ENCODE results near the gene AGXT2. TPM values are rescaled to one million over a fixed set of nuclear protein-coding genes. Genes with fewer than 3 reads are reported as not detected.
A peak's percentile ranks its signal among the peaks of the same experiment; 100 is the strongest.

The AGXT2 gene
- total RNA-seq, 1 experiment from 2014 or later: not detected

- no peak for DNase-seq (ENCODE audit: low spot score)
- H3K27ac Mint-ChIP-seq: no peak overlapping the region
- TF ChIP-seq ZNF416 (CRISPR knock-in tag; IDR thresholded peaks at IDR 0.05) (no peak), HMGXB4 (CRISPR knock-in tag; IDR thresholded peaks at IDR 0.05) (no peak)
- TF ChIP-seq, protein P1, sequence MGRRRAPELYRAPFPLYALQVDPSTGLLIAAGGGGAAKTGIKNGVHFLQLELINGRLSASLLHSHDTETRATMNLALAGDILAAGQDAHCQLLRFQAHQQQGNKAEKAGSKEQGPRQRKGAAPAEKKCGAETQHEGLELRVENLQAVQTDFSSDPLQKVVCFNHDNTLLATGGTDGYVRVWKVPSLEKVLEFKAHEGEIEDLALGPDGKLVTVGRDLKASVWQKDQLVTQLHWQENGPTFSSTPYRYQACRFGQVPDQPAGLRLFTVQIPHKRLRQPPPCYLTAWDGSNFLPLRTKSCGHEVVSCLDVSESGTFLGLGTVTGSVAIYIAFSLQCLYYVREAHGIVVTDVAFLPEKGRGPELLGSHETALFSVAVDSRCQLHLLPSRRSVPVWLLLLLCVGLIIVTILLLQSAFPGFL (CRISPR knock-in tag; IDR thresholded peaks at IDR 0.05; ENCODE audit: borderline replicate concordance): no peak
- TF ChIP-seq, protein P2, sequence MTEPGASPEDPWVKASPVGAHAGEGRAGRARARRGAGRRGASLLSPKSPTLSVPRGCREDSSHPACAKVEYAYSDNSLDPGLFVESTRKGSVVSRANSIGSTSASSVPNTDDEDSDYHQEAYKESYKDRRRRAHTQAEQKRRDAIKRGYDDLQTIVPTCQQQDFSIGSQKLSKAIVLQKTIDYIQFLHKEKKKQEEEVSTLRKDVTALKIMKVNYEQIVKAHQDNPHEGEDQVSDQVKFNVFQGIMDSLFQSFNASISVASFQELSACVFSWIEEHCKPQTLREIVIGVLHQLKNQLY (CRISPR knock-in tag; IDR thresholded peaks at IDR 0.05): no peak
- TF ChIP-seq, protein P3, sequence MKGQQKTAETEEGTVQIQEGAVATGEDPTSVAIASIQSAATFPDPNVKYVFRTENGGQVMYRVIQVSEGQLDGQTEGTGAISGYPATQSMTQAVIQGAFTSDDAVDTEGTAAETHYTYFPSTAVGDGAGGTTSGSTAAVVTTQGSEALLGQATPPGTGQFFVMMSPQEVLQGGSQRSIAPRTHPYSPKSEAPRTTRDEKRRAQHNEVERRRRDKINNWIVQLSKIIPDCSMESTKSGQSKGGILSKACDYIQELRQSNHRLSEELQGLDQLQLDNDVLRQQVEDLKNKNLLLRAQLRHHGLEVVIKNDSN (CRISPR knock-in tag; IDR thresholded peaks at IDR 0.05): no peak
- H3K9me3 Mint-ChIP-seq: no peaks in the 10 kb centered on the region
- H3K4me3 Mint-ChIP-seq: no peak overlapping the region
- H3K36me3 Mint-ChIP-seq: peaks cover 18% of the 10 kb centered on the region
- CTCF ChIA-PET: interaction anchor here (2.1 to 3.7 kb wide), 3 partner anchors 30 to 44 kb away, joined by 9 to 33 read pairs (median 19); partner anchors contain the start of gene DNAJC21
- H3K27me3 Mint-ChIP-seq (ENCODE audit: low read depth): no peaks in the 10 kb centered on the region
- no peaks in the 10 kb centered on the region for H3K4me1 Mint-ChIP-seq
- POLR2A ChIA-PET: no interaction called here
- no peak for ATAC-seq
Observed at GRCh38 chr5:34959323-34959722, 88.4 kb downstream of the AGXT2 start.

DNA sequence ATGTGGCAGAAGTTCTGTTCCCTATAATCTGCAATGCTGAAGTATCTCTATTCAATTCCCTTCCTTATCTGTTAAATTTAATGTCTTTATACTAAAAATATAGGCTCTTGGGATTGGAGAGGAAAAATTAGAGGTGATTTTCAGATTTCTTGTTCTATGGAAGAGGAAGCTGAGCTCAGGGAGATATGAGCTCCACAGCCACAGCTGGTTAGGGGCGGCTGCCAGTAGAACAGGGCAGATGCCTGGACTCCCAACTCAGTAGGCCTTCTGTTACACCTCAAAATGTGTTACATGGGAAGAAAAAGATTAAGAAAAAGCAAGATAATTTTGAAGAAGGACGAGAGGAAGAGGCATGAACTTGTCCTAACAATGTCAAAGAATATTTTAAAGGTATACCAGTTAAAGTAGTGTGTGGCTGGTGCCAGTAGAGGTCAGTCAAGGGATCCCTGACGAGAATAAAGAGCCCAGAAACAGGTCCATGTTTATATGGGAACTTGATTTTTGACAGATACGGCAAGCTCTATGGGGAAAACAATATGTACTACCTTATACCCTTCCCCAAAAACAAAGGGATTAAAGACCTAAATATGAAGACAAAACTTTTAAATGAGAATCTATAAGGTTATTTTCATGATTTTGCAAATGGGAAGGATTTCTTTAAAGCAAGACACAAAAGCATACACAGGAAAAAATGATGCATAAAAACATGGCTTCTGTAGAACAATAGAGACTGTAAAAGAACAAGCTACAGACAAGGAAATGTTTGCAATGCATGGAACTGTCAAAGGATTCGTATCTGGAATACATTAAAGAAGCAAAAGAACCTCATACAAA lies 89.7 kb downstream of the AGXT2 start:
- CTCF ChIA-PET: interaction anchor here (0.5 to 3.1 kb wide), 9 partner anchors 8 to 1498 kb away, joined by 3 to 33 read pairs (median 4); partner anchors contain the start of genes BRIX1, DNAJC21 and RAD1
- POLR2A ChIA-PET: interaction anchor here (1.1 kb wide), 1 partner anchor 28 kb away, joined by 3 read pairs; no protein-coding TSS in a partner anchor

More for the DNA sequence above, 89.7 kb downstream of the AGXT2 start:
- Mint-ChIP-seq H3K27ac (no peak overlapping the region; the same call in 1 of the 2 replicates), H3K36me3 (peaks cover 24% of the 10 kb centered on the region), H3K27me3 (ENCODE audit: low read depth) (no peaks in the 10 kb centered on the region), H3K4me3 (no peak overlapping the region), H3K9me3 (no peaks in the 10 kb centered on the region), H3K4me1 (no peaks in the 10 kb centered on the region)
- TF ChIP-seq E2F4 (CRISPR knock-in tag; IDR thresholded peaks at IDR 0.05; ENCODE audit: borderline replicate concordance, low read depth): no peak
- no peak for TF ChIP-seq PRRX2 (CRISPR knock-in tag; IDR thresholded peaks at IDR 0.05)
- no peak for TF ChIP-seq NFE2L1 (CRISPR knock-in tag; IDR thresholded peaks at IDR 0.05)
- TF ChIP-seq NR1H2 (CRISPR knock-in tag; IDR thresholded peaks at IDR 0.05): no peak
- no peak for TF ChIP-seq ZNF532 (CRISPR knock-in tag; IDR thresholded peaks at IDR 0.05; ENCODE audit: borderline replicate concordance)
- no peak for TF ChIP-seq GRHL2 (CRISPR knock-in tag; IDR thresholded peaks at IDR 0.05; ENCODE audit: insufficient replicate concordance, severe bottlenecking)
- TF ChIP-seq, protein P4, sequence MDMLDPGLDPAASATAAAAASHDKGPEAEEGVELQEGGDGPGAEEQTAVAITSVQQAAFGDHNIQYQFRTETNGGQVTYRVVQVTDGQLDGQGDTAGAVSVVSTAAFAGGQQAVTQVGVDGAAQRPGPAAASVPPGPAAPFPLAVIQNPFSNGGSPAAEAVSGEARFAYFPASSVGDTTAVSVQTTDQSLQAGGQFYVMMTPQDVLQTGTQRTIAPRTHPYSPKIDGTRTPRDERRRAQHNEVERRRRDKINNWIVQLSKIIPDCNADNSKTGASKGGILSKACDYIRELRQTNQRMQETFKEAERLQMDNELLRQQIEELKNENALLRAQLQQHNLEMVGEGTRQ (CRISPR knock-in tag; IDR thresholded peaks at IDR 0.05): no peak
- TF ChIP-seq ZNF396 (CRISPR knock-in tag; IDR thresholded peaks at IDR 0.05; ENCODE audit: borderline replicate concordance): no peak
- TF ChIP-seq TP53 (CRISPR knock-in tag; IDR thresholded peaks at IDR 0.05): no peak
- no peak for TF ChIP-seq NR3C1 (CRISPR knock-in tag; conservative IDR thresholded peaks at IDR 0.05; ENCODE audit: low read depth)
- no peak for TF ChIP-seq ZNF263 (CRISPR knock-in tag; IDR thresholded peaks at IDR 0.05; ENCODE audit: low read depth)
- TF ChIP-seq ATF1 (CRISPR knock-in tag; IDR thresholded peaks at IDR 0.05): no peak
- no peak for TF ChIP-seq ZNF219 (CRISPR knock-in tag; IDR thresholded peaks at IDR 0.05; ENCODE audit: borderline replicate concordance)
- TF ChIP-seq, protein P5, sequence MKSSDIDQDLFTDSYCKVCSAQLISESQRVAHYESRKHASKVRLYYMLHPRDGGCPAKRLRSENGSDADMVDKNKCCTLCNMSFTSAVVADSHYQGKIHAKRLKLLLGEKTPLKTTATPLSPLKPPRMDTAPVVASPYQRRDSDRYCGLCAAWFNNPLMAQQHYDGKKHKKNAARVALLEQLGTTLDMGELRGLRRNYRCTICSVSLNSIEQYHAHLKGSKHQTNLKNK (CRISPR knock-in tag; IDR thresholded peaks at IDR 0.05): no peak
- no peak for TF ChIP-seq TEAD4 (CRISPR knock-in tag; IDR thresholded peaks at IDR 0.05)
- TF ChIP-seq, protein P6, sequence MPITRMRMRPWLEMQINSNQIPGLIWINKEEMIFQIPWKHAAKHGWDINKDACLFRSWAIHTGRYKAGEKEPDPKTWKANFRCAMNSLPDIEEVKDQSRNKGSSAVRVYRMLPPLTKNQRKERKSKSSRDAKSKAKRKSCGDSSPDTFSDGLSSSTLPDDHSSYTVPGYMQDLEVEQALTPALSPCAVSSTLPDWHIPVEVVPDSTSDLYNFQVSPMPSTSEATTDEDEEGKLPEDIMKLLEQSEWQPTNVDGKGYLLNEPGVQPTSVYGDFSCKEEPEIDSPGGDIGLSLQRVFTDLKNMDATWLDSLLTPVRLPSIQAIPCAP (CRISPR knock-in tag; IDR thresholded peaks at IDR 0.05): no peak
- no peak for DNase-seq (ENCODE audit: low spot score)
- peak; percentile 91 for ATAC-seq

All from WTC11 (cell line).